Activated T-helper 1 cell treated with anti-CD3 and anti-CD28 coated beads, Interleukin-2, amount 50 U/mL, for 16 hours (primary cell): ENCODE data around the gene TCF23.
"Not testable (repeated sequence)": the region's sequence is repeated elsewhere in the genome, so short reads cannot be mapped to it uniquely, and the experiment has no call there.

ENCODE experiments used
- DNase-seq, 2 donors: peaks; one replicate each; pipeline ENCODE4 v3.0.0-alpha.2; 2020; ENCODE audit warnings: low read depth in 1 of 2, low spot score in 1 of 2

TCF23 gene

DNA sequence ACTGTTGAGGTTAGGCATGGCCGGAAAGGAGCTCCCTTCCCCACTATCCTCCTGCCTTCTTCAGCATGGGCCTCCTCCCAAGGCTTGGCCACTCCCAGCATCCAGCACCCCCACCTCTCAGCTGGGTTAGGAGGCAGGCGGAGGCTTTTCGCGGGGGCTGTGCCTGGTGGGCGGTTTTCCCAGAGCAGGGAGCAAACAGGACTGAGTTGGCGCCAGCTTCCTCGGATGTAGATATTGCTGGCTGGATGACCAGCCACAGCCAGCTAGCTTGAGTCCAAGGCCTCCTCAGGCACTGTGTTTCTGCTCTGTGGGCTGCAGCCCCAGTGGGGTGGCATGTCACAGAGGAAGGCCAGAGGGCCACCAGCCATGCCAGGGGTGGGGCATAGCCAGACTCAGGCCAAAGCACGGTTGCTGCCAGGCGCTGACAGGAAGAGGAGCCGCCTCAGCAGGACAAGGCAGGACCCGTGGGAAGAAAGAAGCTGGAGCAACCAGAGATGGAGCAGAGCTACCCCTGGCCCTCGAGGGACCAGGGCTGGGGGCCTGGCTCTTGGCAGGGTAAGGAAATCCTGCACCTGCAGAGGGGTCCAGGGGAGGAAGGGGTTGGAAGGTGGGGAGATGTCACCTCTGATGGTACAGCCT, at the start of gene TCF23:
TSS of gene TCF23 (plus strand) at position 204 of the 639 bp plus-strand sequence. CDS start at position 334, 130 bp downstream.
- DNase-seq = no peak

DNA sequence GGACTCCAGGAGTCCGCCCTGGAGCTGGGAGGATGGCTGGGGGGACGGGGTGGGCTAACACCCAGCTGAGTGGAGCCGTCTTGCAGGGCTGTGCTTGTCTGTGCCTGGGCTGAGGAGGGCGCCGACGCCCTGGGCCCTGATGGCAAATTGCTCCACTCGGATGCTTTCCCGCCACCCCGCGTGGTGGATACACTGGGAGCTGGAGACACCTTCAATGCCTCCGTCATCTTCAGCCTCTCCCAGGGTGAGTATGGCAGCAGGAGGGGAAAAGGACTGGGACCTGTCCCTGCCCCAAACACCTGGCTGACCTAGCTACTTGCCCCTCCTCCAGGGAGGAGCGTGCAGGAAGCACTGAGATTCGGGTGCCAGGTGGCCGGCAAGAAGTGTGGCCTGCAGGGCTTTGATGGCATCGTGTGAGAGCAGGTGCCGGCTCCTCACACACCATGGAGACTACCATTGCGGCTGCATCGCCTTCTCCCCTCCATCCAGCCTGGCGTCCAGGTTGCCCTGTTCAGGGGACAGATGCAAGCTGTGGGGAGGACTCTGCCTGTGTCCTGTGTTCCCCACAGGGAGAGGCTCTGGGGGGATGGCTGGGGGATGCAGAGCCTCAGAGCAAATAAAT, 49.4 kb upstream of the TCF23 start:
- DNase-seq = no peak

DNA sequence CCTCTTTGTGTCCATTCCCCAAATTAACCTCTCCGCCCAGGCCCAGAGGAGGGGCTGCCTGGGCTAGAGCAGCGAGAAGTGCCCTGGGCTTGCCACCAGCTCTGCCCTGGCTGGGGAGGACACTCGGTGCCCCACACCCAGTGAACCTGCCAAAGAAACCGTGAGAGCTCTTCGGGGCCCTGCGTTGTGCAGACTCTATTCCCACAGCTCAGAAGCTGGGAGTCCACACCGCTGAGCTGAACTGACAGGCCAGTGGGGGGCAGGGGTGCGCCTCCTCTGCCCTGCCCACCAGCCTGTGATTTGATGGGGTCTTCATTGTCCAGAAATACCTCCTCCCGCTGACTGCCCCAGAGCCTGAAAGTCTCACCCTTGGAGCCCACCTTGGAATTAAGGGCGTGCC, 48.8 kb upstream of the TCF23 start:
- no peak for DNase-seq

DNA sequence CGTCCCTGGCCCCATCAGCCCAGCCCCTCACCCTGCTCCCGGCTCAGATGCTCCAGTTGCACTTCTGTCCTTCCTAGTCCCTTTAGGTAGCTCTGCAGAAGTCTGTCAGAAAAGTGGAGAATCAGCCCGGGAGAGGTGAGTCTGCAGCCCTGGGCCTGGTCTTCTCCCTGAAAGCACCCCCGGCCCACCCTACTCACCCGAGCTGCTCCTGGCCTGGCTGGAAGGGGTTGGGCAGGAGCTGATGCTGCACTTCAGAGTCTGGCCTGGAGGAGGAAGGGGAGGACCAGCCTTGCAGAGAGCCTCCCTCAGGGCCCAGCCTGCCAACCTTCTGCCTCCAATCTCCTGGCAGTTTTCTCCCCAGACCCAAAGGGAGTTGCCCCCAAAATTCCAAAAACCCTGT, 46.5 kb upstream of the TCF23 start:
- no peak for DNase-seq

DNA sequence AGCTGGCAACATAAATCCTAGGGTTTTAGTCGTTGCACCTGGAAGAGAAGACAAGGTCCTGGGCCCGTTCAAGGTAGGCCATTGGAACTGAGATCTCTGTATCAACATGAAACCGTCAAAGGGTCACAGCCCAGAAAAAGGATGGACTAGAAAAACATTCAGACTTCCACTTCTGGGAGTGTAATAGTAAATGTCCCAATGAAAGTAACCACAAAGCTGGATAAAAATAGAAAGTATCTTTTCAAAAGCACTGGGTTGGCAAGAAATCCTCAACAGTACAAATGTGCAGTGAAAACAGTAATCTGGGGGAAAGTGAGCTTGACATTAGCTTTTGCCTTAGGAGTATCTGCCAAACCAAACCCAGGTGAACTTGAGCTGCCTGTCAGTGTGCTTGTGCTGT, 42.8 kb upstream of the TCF23 start:
- no peak for DNase-seq

DNA sequence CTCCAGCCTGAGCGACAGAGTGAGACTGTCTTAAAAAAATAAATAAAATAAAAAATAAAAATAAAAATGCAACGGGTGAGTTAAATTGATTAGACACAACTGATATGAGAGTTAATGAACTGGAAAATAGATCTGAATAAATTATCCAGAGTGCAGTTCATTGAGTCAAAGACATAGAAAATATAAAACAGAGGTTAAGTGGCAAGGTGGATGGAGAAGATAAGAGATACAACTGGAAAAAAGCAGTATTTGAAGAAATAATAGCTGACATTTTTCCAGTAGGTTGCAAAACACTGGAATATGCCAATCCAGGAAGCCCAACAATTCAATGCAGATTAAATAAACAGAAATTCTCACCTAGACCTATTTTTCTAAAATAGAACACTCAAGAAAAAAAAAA, 40.6 kb upstream of the TCF23 start:
- DNase-seq = no peak

DNA sequence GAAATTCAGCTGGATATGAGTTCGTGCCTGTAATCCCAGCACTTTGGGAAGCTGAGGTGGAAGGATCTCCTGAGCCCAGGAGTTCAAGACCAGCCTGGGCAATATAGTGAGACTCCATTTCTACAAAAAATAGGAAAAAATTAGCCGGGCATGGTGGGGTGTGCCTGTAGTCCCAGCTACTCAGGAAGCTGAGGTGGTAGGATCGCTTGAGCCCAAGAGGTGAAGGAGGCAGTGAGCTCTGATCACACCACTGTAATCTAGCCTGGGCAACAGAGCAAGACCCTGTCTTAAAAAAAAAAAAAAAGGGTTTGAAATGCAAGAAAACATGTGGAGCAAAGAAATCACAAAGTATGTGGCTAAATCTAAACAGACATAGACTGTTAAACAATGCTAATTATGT, 39.7 kb upstream of the TCF23 start:
- no peak for DNase-seq

DNA sequence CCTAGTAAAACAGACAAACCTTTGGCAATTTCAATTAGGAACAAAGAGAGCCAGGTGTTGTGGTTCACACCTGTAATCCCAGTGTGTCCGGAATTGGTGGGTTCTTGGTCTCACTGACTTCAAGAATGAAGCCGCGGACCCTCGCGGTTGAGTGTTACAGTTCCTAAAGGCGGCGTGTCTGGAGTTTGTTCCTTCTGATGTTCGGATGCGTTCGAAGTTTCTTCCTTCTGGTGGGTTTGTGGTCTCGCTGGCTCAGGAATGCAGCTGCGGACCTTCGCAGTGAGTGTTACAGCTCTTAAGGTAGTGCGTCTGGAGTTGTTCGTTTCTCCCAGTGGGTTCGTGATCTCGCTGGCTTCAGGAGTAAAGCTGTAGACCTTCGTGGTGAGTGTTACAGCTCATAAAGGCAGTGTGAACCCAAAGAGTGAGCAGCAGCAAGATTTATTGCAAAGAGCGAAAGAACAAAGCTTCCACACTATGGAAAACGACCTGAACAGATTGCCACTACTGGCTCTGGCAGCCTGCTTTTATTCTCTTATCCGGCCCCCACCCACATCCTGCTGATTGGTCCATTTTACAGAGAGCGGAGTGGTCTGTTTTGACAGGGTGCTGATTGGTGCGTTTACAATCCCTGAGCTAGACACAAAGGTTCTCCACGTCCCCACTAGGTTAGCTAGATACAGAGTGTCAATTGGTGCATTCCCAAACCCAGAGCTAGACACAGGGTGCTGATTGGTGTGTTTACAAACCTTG, 38.0 kb upstream of the TCF23 start:
- DNase-seq = not testable (repeated sequence)

DNA sequence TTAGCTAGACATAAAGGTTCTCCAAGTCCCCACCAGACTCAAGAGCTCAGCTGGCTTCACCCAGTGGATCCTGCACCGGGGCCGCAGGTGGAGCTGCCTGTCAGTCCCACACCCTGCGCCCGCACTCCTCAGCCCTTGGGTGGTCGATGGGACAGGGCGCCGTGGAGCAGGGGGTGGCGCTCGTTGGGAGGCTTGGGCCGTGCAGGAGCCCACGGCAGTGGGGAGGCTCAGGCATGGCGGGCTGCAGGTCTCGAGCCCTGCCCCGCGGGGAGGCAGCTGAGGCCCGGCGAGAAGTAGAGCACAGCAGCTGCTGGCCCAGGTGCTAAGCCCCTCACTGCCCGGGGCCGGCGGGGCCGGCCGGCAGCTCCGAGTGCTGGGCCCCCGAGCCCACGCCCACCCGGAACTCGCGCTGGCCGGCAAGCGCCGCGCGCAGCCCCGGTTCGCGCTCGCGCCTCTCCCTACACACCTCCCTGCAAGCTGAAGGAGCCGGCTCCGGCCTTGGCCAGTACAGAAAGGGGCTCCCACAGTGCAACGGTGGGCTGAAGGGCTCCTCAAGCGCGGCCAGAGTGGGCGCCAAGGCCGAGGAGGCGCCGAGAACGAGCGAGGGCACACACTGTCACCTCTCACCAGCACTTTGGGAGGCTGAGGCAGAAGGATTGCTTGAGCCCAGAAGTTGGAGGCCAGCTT, 37.3 kb upstream of the TCF23 start:
- DNase-seq = not testable (repeated sequence)

DNA sequence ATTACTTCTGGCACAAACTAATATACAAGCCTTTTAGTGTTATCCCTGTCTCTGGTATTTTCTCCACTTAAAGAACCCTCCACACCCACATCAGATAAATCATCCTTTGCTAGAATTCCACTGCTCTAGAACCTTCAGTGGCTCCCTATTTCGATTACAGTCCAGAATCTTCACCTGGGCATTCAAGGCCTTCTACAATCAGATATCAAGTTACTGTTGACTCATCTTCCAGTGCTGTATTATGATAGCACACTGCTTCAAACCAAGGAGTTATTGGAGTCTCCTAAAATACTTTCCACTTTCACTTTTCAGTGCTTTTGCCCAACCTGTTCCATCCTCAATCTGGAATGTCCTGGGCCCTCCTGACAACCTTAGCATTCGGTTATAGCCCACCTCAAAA, 33.3 kb upstream of the TCF23 start:
- DNase-seq = no peak

DNA sequence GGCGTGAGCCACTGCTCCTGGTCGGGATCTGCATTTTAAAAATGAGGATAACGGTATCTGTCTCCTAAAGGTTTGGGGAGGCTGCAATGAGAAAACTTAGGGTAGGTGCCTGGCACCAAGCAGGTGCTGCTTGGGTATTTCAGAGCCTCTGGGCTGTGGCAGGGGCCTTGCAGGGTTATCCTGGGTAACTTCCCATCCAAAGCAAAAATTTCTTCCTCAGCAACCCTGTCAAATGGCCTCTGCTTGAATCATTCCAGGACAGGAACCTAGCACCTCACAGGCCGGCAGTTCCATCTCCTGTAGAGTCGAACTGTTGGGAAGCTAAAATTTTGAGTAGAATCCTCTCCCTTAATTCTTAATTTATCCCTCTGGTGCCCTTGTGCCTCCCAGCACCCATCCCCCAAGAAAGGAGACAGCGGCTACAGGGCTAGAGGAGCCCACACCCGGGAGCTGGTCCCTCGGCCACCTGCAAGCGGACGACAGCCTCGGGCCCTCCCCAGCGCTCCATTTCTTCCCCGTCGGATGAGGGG, 30.7 kb upstream of the TCF23 start:
- DNase-seq = no peak

DNA sequence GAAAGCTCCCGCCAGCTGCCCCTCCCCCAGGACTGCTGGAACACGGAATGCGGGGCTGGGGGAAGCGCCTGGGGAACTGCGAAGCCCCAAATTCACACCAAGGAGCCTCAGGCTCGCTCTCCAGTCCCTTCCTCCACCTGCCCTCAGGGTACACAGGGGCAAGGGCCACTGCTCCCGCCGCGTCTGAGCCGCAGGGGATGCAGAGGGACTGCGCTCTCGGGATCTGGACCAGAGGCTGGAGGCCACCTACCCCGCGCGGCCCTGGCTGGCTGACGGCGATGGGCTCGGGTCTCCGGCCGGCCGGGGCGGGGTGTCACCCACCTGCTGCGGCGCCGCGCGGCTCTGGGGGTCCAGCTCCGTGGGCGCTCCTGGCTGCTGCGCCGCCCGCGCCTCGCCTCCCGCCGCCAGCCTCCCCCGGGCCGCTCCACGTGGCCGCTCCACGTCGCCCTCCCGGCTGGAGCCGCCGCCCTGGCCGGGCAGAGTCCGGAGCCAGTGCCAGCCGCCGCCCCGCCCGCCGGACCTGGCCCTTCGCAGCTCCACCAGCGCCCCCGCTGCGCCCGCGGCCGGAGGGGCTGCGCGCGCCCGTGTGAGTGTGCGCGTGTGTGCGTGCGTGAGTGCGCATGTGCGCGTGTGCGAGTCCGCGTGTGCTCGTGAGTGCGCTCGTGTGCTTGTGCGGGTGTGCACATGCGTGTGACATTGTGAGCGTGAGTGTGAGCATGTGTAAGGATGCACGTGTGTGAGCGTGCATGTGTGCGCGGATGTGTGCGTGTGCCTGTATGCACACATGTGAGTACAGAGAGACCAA, 30.1 kb upstream of the TCF23 start, which contains the start of gene CGREF1:
TSS of gene CGREF1 (minus strand) at position 604 of the 805 bp plus-strand sequence. CDS start 14,762 bp downstream, outside the sequence.
- DNase-seq = no peak

DNA sequence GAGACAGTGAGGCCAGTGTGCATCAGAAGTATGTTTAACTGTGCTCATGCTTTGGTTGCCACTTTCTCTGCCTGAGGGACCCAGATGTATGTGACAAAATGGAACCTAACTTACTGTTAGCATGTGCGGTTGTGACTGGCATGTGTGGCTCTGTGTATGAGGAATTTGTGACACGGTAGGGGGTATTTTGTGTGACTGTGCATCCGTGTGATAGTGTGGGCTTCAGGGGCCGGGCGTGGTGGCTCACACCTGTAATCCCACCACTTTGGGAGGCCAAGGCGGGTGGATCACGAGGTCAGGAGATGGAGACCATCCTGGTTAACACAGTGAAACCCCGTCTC, 29.5 kb upstream of the TCF23 start:
- DNase-seq = not testable (repeated sequence)

DNA sequence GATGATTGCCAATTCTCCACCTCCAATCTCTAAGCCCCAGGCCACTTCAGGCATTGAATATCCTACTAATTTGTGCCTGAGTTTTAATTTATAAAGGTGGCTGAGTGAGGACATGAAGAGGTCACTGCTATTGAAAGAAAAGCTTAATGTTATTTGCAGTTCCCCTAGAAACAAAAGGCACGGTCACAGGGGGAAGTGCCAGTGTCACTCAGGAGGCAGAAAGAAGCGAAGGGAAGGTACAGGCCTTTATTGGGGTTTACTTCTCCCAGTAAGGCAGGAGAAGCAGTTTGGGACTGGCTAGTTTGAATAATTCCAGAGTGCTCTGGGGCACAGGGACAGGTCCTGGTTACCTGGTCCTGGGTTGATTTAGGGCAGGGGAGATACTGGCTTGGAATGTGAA, 26.9 kb upstream of the TCF23 start:
- no peak for DNase-seq

DNA sequence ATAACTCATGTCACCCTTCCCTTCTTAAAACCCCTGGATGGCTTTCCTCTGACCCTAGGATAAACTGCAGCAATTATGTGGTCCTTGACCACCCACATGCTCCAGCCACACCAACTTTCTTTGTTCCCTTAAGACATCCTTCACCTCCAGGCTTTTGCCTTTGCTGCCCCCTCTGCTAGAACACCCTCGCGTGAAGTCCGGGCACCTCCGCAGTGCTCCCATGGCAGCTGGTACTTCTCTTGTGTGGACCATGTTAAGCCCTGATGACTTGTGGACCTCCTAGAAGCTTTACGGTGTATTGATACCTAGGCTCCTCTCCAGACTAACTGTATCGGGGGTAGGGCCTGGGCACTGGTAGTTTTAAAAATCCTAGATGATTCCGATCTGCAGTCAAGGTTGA, 26.0 kb upstream of the TCF23 start:
- DNase-seq = no peak

DNA sequence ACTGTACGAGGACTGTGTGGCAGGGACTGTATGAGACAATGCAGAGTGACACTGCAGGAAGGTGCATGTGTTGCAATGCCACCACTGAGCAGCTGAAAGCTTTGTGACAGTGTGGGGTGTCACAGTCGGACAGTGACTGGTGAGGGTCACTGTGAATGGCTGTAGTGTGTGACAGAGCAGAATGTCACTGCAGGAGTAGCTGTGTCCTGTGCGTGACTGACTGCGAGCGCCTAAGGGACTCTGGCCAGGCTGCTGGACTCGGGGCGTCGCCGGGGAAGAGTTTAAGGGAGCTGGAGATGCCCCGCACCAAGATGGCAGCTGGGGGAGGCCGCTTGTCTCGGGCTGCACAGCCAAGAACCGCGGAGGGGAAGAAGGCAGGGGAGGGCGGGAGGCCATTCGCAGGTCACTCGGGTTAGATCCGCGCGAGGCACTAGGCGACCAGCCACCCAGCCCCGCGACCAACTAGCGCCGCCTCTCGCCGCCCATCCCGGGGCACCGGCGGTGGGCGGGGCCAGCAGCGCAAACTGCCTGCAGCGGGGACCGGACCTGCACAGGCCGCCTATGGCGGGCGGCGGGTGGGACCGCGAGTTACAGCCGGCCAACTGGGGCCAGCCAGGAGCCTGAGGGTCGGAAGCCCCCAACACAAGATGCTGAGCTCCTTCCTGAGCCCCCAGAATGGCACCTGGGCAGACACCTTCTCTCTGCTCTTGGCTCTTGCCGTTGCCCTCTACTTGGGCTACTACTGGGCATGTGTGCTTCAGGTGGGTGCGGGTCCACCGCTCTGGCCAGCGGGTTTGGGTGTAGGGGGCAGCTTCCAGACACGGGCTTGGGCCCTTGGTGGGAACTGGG, 25.3 kb upstream of the TCF23 start, which contains the start of gene ABHD1:
TSS of gene ABHD1 (plus strand) at position 514 of the 849 bp plus-strand sequence. CDS start at position 648, 134 bp downstream.
- DNase-seq = peak; percentile 36 to 46

DNA sequence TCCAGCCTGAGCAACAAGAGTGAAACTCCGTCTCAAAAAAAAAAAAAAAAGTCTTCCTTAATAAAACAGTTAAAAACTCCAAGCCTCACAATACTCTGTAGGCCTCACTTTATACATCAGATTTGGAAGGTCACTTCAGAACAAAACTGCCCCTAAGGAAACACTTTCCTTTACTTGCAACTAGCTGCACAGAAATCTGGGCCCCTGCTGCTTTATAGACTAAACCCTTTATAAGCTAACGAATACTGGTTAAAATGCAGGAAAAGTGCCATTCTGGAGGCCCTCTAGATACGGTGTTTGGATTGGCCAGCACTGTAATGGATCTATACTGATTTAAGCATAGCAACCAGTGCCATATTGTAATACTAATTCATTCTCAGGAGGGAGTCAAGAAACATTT, 23.7 kb upstream of the TCF23 start:
- no peak for DNase-seq

DNA sequence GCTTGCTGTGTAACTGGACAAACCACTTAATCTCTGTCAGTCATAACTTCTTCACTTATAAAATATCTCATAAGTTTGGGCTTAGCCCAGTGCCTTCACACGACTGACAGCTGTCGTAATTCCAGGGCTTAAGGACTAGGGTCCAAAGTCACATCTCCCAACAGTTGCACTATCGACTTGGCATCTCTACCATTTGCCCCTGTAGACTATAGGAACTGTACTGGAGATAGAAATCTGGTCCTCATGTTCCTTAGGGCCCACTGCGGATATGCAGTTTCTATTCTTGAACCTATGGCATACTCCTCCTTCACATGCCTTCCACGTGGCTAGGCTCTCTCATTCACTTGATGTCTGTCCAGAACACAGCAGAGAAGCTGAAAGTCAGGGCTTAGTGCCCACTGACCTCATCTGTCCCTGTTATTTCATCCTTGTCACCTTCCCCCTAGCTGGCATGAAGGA, 22.5 kb upstream of the TCF23 start:
- DNase-seq = no peak

DNA sequence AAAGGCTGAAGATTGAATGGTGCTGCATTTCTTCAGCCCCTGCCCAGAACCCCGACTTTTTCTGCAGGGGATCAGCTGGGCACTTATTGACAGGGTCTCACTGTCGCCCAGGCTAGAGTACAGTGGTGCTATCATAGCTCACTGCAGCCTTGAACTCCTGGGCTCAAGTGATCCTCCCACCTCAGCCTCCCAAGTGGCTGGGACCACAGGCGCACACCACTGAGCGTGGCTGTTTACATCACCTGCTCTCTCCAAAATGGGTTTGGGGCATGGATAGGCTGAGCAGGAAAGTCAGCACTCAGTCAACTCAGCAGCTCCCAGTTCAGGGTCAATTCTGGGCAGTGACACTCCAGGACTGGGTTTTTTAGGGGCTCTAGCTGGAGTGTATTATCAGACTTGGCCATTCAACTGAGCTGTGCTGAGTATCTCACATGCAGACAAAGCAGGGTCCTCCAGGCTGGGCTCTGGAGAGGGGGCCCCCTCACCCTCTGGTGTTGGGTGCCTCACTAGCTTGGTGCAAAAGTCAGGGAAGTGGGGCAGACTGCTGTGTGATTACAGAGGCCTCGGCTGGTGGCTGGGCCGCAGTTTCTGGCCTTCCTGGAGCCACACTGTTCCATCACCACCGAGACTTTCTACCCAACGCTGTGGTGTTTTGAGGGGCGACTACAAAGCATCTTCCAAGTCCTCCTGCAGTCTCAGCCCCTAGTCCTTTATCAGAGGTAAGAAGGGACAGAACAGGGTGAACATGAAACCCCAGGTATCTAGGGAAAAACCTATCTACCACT, 20.7 kb upstream of the TCF23 start:
- DNase-seq = no peak
